Measurements from ENCODE around the gene COPS6.

COPS6 gene

GRCh38 chr7:100095704-100096103 is 6.9 kb downstream of the COPS6 start:
- DNase-seq = no peak
- intact Hi-C loops (cut with DNase I) = no loop called here

- intact Hi-C loops (cut with DNase I) = no loop called here
- DNase-seq = no peak
Measured at GRCh38 chr7:100098913-100099312, 10.1 kb downstream of the COPS6 start.

DNA sequence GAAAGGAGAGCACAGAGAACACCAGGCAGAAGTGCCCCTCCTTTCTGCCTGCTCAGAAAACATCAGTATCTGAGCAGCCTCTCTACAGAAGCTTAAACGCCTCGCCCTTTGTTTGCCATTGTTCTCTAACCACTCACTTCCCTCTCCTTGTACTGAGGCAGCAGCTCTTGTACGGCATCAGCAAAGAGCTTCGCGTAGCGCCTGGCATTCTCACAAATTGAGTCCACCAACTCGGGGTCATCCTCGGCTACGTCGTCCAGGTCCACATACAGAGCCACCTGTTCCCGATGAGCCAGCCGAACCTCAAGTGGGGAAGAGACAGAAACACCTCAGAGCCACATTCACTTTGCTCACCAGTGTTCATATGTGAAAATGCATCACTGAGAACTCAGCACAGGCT is 10.7 kb downstream of the COPS6 start:
- intact Hi-C loops (cut with DNase I) = no loop called here
- DNase-seq = no peak

DNA sequence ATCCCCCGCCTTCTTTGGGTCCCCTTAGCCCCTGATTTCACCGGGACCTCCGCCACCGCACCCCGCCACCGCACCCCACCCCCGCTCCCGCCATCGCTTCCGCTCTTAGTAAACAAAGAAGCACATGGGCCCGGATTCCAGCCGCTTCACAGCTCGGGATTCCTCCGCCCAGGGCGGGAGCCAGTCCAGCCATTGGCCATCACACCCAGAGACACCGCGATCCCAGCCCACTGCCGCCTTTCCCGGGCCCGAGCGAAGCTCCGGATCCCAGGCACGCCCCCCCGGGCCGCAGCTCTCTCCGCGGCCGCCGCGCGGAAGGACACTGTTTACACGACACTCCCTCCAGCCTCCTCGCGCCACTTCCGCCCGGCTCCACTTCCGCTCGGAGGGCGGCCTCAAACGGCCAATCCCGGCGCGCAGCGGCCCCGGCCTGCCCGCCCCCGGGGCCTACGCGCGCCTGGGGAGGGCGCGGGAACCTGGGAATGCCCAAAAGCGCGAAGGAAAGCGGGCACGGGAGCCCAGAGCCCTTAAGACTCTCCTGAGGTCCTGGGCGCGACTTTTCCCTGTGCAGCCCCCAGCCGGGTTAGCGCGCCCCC is 11.7 kb downstream of the COPS6 start:
- DNase-seq = peak; percentile 71 to 95 (median 90)
- intact Hi-C loops (cut with DNase I) = no loop called here

DNA sequence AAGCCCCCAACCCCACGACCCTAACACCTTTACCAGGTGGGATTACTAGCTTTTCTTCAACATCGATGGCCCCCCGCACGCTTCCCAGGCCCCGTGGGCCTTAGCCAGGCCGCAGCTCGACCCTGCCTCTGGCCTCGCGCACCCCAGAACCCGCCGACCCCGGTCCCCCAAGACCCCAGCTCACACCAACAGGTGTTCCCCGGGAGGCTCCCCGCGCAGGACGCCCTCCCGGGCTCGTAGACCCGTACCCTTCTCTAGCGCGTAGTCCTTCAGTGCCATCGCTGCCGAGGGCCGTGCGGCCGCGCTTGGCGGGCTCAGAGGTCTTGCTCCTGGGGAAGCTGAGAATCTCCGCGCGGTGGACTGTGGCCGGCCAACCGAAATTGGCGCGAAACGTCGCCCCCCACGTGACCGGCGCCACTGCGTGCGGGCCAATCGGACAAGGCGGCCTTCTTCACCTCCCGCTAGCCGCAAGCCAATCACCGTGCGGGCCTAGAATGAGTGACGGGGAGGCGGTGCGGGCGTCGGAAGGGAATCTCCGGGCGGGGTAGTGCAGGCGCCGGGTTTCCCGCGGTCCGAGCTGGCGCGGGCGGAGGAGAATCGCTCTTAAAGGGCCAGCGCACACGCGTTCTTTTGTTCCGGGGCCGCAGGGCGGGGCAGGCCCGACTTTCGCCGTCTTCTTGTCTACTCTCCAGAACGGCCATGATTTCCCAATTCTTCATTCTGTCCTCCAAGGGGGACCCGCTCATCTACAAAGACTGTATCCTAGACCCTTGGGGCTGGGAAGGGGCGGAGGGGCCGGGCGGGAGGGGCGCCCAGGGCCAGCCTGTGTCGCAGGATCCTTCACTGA is 12.5 kb downstream of the COPS6 start, which contains the start of the genes AP4M1 and MCM7:
Gene AP4M1 (plus strand): TSS at position 628 of the 847 bp plus-strand sequence. CDS start 72 bp downstream, at position 700.
Gene MCM7 (minus strand): TSS at position 382 of the 847 bp plus-strand sequence. CDS start 103 bp downstream, at position 279.
- intact Hi-C loops (cut with DNase I) = no loop called here
- peak; percentile 97 to 100 (median 100) for DNase-seq

GRCh38 chr7:100102950-100103840 is 14.4 kb downstream of the COPS6 start:
- intact Hi-C loops (cut with DNase I) = no loop called here
- no peak for DNase-seq

DNA sequence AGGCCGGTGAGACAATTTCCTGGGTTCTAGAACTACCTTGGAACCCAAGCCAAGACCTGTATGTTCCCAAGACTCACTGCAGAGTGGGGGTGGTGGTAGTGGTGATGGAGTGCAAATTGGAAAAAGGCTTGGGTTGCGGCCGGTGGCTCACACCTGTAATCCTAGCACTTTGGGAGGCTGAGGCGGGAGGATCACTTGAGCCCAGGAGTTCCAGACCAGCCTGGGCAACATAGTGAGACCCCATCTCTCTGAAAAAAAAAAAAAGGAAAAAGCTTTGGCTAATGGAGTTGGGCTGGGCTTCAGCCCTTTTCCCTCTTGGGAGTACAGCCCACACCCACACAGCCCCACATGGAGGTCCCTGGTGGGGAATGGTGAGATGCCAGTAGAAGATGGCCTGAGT is 16.8 kb downstream of the COPS6 start:
- DNase-seq = no peak
- intact Hi-C loops (cut with DNase I) = no loop called here

DNA sequence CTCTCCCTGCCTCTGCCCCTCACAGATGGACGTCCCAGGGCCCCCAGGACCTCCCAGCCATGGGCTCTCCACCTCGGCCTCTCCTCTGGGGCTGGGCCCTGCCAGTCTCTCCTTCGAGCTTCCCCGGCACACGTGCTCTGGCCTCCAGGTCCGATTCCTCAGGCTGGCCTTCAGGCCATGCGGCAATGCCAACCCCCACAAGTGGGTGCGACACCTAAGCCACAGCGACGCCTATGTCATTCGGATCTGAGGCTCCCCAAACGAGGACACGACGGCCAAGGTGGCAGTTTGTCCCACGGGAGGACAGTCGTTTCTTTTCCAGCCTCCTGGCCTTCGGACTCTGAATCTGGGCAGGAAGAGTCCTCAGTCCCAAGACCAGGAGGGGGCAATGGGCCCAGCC is 17.9 kb downstream of the COPS6 start:
- no peak for DNase-seq
- intact Hi-C loops (cut with DNase I) = no loop called here

GRCh38 chr7:100107125-100107737 is 18.5 kb downstream of the COPS6 start:
- intact Hi-C loops (cut with DNase I) = no loop called here
- peak in 1 of 42 donors; percentile 47 for DNase-seq

DNA sequence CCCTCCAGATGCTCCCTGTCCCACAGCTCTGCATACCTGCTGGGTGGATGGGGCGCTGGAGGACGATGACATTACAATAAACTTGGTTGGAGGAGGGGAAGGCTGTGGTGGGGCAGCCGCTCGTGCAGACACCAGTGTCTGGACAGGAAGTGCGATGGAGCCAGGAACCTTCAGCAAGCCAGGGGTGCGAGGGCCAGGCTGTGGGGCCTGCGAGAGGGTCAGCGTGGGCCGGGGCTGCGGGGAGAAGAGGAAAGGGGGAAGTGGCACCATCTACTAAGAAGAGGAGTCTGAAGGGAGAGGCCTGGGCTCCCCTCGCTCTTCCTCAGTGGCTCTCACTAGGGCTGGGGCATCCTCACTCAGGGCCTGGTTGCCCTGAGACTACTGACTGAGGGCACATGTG is 19.1 kb downstream of the COPS6 start:
- intact Hi-C loops (cut with DNase I) = no loop called here
- no peak for DNase-seq

GRCh38 chr7:100109521-100110163 is 20.9 kb downstream of the COPS6 start:
- intact Hi-C loops (cut with DNase I) = no loop called here
- no peak for DNase-seq

DNA sequence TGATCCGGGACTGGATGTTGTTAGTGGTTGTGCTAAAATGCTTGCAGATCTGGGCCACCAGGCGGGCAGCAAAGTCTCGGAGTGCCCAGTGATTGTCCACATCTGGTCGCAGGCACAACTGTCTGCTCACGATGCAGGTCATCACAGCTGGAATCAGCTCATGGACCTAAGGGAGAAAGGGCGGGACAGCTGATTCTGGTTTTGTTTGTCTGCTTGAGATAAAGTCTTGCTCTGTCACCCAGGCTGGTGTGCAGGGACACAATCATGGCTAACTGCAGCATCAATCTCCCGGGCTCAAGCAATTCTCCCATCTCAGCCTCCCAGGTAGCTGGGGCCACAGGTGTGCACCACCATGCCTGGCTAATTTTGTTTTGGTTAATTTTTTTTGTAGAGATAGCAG is 22.4 kb downstream of the COPS6 start:
- DNase-seq = no peak

DNA sequence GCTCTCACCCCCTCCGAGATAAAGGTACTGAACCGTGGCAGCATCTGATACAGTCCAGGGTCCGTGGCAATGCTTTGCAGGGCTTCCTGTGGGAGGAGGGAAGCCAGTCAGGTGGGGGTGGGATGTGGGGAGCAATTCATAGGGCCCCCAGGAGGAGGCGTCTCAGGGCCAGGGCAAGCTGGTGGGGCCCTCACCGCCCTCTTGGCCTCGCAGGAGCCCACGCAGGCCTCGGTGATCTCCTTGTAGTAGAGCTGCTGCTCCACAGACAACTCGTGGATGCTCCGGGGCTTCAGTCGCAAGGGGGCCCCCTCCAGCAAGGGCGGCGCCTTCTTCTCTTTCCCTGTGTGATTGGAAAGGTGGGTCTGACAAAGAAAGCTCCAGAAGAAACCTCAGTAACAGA is 23.1 kb downstream of the COPS6 start:
- intact Hi-C loops (cut with DNase I) = no loop called here
- DNase-seq = no peak

More for the DNA sequence above, 22.4 kb downstream of the COPS6 start:
- intact Hi-C loops (cut with DNase I) = no loop called here

DNA sequence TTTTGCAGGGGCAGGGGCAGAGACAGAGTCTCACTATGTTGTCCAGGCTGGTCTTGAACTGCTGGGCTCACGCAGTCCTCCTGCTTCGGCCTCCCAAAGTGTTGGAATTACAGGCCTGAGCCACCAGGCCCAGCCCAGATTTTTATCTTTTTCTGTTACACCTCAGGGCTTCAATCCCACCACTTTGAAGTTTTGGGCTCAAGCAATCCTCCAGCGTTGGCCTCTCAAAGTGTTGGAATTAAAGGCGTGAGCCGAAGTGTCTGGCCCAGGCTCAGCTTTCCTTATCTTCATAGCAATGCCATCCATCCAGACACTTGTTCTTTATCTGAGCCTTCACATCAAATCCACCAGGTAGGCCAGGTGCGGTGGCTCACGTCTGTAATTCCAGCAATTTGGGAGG is 26.3 kb downstream of the COPS6 start:
- intact Hi-C loops (cut with DNase I) = no loop called here
- DNase-seq = no peak

GRCh38 chr7:100118388-100119071 is 29.8 kb downstream of the COPS6 start:
- no peak for DNase-seq
- intact Hi-C loops (cut with DNase I) = no loop called here

GRCh38 chr7:100119072-100119969 is 30.6 kb downstream of the COPS6 start, which contains the start of the genes CNPY4 and TAF6:
CNPY4 (plus strand) TSS chr7:100119634; CDS start chr7:100119745, 111 bp downstream.
TAF6 (minus strand) TSS chr7:100119358; CDS start chr7:100114209, 5,149 bp downstream.
- intact Hi-C loops (cut with DNase I) = no loop called here
- DNase-seq = peak; percentile 93 to 99 (median 97)

Data from head of caudate nucleus (tissue), 42 donors.